ENCODE data around the gene RAB40B.
"Not testable (repeated sequence)": the region's sequence is repeated elsewhere in the genome, so short reads cannot be mapped to it uniquely, and the experiment has no call there.

RAB40B gene

GRCh38 chr17:82666931-82667667 is 31.4 kb downstream of the RAB40B start:
- DNase-seq = no peak

- no peak for DNase-seq
These were observed 32.6 kb downstream of the RAB40B start for GRCh38 chr17:82665891-82666290.

GRCh38 chr17:82665217-82665616 is 33.3 kb downstream of the RAB40B start:
- no peak for DNase-seq

- no peak for DNase-seq
These were observed 33.8 kb downstream of the RAB40B start for GRCh38 chr17:82664701-82665182.

- no peak for DNase-seq
These were observed 34.3 kb downstream of the RAB40B start for GRCh38 chr17:82664276-82664575.

- no peak for DNase-seq
These were observed 34.9 kb downstream of the RAB40B start for GRCh38 chr17:82663381-82664275.

GRCh38 chr17:82662711-82663261 is 35.7 kb downstream of the RAB40B start:
- DNase-seq = no peak

- DNase-seq = no peak
These were observed 36.5 kb downstream of the RAB40B start for GRCh38 chr17:82661717-82662683.

- DNase-seq = no peak
These were observed 38.6 kb downstream of the RAB40B start for GRCh38 chr17:82659886-82660285.

GRCh38 chr17:82658796-82659452 is 39.6 kb downstream of the RAB40B start:
- no peak for DNase-seq

- DNase-seq = no peak
These were observed 40.2 kb downstream of the RAB40B start for GRCh38 chr17:82658331-82658730.

- no peak for DNase-seq
These were observed 40.6 kb downstream of the RAB40B start for GRCh38 chr17:82657926-82658325.

GRCh38 chr17:82656266-82656665 is 42.2 kb downstream of the RAB40B start:
- DNase-seq = no peak

- DNase-seq = no peak
These were observed 43.0 kb downstream of the RAB40B start for GRCh38 chr17:82655523-82655922.

- no peak for DNase-seq
These were observed 43.4 kb downstream of the RAB40B start for GRCh38 chr17:82655038-82655479.

GRCh38 chr17:82654611-82655010 is 43.9 kb downstream of the RAB40B start:
- DNase-seq = not testable (repeated sequence)

- no peak for DNase-seq
These were observed 44.6 kb downstream of the RAB40B start for GRCh38 chr17:82653651-82654528.

- no peak for DNase-seq
These were observed 47.8 kb downstream of the RAB40B start for GRCh38 chr17:82650723-82651122.

- DNase-seq = no peak
These were observed 48.8 kb downstream of the RAB40B start for GRCh38 chr17:82649501-82650261.

- DNase-seq = no peak
These were observed 49.7 kb downstream of the RAB40B start for GRCh38 chr17:82648742-82649331.

All from NCI-H524 treated with DMSO at 0.1 percent for 48 hours (cell line).